Brain pericyte (primary cell): ENCODE measurements around the gene GBP1.
"Not testable (repeated sequence)": the region's sequence is repeated elsewhere in the genome, so short reads cannot be mapped to it uniquely, and the experiment has no call there.

Source experiments
- DNase-seq: peaks from one replicate; pipeline ENCODE4 v3.0.0-alpha.2; 2012; ENCODE audit warnings: low read depth, low spot score

The GBP1 gene

DNA sequence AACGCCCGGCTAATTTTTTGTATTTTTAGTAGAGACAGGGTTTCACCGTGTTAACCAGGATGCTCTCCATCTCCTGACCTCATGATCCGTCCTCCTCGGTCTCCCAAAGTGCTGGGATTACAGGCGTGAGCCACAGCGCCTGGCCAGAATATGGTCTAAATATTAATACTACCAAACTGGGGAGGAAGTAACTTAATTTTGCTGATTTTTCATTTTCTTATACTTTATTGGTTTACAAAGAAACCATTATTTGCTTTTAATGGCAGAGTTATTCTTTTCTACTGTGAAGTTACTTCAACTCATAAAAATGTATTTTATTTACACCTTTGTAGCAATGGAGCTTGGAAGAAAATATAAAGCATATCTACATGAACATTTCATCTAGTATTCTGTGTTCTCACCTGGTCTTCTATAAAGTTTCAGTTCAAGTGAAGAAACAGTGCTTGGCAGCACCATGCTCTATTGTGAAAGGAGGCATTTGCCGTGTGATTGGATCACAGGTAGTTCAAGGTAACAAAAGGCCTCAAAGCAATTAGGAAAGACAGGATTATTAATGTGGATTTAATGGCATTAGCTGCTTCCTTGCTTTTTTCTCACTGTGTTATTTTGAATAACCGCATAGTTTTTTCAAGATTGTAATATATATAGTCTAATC, 13.6 kb downstream of the GBP1 start:
- DNase-seq = no peak

GRCh38 chr1:89050649-89051033, 14.4 kb downstream of the GBP1 start:
- DNase-seq = no peak

DNA sequence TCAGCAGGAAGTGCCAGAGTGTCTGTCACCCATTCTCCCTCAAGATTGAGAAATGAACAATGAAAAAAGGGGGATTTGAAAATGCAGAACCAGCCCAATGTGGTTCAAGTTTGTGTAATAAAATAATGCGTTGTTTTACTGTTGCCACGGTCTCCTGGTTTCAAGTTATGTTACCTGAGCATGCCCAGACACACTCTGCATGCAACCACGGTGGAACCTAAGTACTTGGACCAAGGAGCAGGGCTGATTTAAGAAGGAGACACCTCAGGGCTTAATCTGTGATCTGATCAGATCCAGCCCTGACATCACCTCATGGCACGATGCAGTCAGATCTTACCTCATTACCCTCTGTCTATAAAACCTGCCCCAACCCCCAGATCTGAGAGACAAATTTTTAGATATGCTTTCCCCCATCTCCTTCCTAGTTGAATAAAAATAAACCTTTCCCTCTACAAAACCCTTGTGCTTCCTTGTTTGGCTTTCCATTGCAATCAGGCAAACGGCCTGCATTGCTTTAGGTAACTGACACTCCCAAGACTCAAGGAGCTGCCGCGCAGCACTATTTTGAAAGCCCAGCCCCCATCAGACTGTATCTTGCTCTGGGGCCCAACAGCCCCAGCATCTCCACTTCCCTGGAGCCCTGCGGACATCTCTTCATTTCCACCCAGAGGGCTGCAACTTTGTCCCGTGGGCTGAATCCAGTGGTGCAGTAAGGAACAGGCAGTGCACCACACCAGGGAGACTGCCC, 14.9 kb downstream of the GBP1 start:
- DNase-seq = not testable (repeated sequence)

GRCh38 chr1:89049187-89049586, 15.8 kb downstream of the GBP1 start:
- not testable (repeated sequence) for DNase-seq

DNA sequence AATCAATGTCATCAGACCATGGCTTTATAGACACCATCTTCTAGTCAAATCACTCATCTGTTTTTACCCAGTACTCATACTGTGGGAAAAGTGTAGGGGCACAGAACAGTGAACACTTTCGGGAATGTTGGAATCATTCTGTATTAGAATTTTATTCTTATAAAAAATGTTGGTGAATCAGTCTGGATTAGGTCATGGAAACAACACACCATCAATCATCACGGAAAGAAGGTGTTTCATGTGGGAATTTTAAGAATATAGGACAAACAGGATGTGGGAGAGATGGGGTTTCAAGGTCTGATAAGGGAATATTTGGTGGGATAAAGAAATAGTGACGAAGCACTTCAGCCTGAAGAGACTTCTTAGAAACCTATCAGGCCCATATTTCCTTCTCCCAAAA, 17.3 kb downstream of the GBP1 start:
- DNase-seq = no peak

- DNase-seq = not testable (repeated sequence)
These were observed 18.5 kb downstream of the GBP1 start for GRCh38 chr1:89046318-89047183.

DNA sequence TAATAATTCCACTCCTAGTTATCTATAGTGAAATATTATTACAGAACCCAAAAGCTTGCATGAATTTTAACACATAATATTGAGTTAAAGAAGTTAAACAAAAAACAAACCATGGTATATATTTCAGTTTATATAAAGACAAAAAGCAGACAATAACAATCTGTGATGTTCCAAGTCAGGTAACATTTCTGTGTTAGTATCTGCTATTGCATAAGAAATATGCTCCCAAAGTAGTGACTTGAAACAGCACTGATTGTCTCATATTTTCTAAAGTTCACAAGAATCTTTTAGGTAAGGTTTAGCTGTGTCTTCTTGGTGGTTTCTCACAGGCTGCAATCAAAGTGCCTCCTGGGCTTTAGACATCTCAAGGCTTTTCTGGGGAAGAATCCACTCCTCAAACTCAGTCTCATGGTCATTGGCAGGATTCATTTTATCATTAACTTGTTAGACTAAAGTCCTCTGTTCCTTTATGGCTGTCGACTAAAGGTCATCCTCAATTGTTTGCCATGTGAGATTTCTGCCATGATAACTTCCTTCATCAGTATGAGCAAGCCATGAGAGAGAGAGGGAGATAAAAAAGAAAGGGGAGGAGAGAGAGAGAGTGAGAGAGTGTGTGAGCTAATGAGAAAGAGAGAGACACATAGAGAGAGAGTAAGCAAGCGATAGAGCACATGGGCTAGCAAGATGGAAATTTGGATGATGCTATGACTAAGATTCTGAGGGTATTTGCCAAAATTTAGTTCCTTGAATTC, 19.9 kb downstream of the GBP1 start:
- no peak for DNase-seq

DNA sequence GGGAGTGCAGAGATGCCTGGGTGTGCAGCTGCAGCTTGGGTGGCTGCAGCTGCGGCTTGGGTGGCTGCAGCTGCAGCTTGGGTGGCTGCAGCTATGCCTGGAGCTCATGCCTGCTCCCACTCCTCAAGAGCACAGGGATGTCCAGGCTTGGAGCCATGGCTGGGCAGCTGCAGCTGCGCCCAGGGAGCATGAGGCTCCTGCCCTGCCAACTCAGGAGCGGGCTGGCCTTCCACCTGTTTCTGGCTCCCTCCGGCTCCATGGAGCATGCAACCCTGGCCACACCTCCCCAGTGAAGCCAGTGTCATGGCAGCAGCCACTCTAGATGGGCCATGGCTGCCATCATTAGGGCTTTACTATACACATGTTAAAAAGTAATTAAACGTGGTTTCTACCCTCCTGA, 21.1 kb downstream of the GBP1 start:
- DNase-seq = no peak

DNA sequence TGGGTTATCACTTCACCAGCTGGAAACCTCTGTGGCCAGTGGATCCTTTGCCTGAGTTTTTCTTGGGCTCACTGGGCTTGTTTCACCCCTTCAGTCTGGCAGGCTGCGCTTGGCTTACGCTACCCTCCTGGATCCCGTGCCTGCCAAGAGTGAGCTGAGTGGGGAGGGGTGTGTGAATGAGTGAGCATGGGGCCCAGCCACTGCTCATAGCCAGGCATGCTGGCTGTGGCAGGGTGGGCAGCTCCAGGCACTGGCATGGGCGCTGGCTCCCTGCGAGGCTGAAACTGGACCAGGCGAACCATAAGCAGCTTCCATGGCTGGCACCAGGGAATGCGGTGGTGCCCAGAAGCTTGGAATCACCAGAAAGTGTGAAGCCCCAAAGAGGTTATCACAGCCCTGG, 22.5 kb downstream of the GBP1 start:
- no peak for DNase-seq

DNA sequence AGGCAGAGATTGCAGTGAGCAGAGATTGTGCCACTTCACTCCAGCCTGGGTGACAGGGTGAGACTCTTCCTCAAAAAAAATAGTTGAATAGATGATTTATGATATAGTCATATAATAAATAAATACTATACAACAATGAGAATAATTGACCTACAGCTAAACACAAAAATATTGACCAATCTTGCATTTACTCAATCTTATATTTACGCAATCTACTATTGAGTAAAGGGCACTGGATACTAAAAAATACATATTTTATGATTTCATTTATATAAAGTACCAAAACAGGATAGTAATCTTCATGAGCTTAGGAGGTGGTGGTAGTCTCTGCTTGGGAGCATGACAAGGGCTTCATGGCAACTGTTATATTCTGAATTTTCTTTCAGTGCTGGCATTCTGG, 23.3 kb downstream of the GBP1 start:
- DNase-seq = no peak

- no peak for DNase-seq
These were observed 23.8 kb downstream of the GBP1 start for GRCh38 chr1:89041119-89041641.

DNA sequence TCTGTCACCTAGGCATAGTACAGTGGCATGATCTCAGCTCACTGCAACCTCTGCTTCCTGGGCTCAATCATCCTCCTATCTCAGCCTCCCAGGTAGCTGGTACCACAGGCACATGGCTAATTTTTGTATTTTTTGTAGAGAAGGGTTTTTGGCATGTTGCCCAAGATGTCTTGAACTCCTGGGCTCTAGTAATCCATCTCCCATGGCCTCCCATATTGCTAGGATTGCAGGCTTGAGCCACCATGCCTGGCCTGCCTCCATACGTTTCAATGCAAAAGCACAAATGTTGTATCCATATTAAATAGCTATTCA, 24.7 kb downstream of the GBP1 start:
- DNase-seq = no peak

GRCh38 chr1:89037186-89037585, 27.8 kb downstream of the GBP1 start:
- no peak for DNase-seq

GRCh38 chr1:89035080-89035479, 29.9 kb downstream of the GBP1 start:
- DNase-seq = no peak

DNA sequence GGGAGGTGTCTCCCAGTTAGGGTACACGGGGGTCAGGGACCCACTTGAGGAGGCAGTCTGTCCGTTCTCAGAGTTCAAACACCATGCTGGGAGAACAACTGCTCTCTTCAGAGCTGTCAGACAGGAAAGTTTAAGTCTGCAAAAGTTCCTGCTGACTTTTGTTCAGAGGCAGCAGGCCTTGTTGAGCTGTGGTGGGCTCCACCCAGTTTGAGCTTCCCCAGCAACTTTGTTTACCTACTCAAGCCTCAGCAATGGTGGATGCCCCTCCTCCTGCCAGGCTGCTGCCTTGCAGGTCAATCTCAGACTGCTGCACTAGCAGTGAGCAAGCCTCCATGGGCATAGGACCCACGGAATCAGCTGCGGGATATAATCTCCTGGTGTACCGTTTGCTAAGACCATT, 31.0 kb downstream of the GBP1 start:
- not testable (repeated sequence) for DNase-seq

- DNase-seq = not testable (repeated sequence)
These were observed 36.0 kb downstream of the GBP1 start for GRCh38 chr1:89029051-89029450.

DNA sequence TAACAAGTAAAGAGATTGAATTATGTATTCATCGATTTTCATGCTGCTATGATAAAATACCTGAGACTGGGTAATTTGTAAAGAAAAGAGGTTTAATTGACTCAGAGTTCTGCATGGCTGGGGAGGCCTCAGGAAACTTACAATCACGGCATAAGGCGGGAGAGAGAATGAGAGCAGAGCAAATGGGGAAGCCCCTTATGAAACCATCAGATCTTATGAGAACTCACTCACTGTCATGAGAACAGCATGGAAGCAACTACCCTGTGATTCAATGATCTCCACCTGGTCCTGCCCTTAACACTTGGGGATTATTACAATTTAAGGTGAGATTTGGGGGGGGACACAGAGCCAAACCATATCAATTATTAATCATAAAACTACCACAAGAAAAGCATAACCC, 39.1 kb downstream of the GBP1 start:
- no peak for DNase-seq

DNA sequence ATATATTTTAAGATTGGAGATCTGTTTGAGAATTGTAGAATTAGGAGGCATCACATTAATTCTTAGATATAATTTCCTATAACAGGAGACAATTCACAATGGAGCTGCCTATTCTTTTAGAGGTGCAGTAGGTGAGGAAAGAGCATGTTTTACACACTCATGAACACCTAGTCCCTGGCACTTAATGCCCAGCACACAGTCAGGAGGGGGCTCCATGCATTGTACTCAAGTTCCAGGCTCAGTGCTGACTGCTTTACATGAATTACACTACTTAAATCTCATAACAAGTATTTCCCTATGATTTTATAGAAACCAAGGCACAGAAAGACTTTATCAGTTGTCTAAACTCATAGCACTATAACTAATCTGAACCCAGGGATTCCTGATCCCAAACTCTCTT, 42.0 kb downstream of the GBP1 start:
- DNase-seq = no peak

- no peak for DNase-seq
These were observed 42.6 kb downstream of the GBP1 start, which contains the start of gene GBP3 for GRCh38 chr1:89022167-89022959. GBP3 (minus strand) TSS chr1:89022866; CDS start chr1:89020721, 2,145 bp downstream.

DNA sequence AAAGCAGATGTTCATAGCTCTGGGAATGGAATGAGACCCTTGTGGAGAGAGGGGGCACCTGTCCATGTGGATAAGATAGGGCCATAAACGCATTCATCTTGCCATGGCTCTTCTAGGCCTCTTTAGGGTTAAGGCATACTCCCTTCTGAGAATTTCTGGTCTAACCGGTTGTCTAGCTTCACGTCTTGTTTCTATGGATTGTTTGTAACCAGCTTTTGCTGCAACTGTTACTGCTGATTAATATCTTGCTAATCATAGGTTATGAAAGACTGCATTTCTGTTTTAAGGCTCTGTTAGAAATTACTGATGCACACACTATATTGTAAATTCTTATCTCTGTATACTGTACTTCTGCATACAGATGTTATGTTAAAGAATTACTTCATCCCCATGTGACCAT, 46.7 kb downstream of the GBP1 start:
- DNase-seq = not testable (repeated sequence)

- no peak for DNase-seq
These were observed 56.5 kb downstream of the GBP1 start for GRCh38 chr1:89008511-89008910.
